Sigmoid colon (tissue), 4 donors: Measurements from ENCODE around the gene SLFN12L.

Experiments
- EP300 ChIP-seq, 4 donors: sonication (generic); formaldehyde crosslinking; IDR thresholded peaks; one replicate each; pipeline ENCODE4 v1.6.1; 2017; ENCODE audit warnings: antibody characterized with exemption in 4 of 4
- TF ChIP-seq, protein P1 (sequence below), 4 experiments: fragments of 450-650 bp in 3 of 4; fragments of 200-600 bp in 1 of 4; IDR thresholded peaks; one replicate each; pipeline ENCODE4 v1.5.1; 2016 to 2019; ENCODE audit warnings: antibody characterized with exemption in 4 of 4, mild to moderate bottlenecking in 3 of 4, moderate library complexity in 2 of 4

DNA sequence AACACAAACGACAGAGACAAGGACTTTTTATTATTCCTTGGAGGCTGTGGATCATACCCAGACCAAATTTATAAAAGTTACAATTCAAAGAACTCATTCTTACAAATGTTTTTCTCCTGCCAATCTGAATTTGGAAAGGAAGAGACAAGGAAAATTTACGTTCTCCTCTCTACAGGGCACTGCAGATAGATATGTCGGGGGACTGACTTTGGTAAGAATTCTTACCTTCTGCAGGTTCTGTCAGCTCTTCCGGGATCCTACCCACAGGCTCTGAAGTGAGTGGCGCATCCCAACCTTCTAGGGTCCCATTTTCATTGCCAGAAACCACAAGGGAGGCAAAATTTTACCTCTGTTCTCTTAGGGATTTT, 2.2 kb upstream of the SLFN12L start:
- TF ChIP-seq, protein P1, sequence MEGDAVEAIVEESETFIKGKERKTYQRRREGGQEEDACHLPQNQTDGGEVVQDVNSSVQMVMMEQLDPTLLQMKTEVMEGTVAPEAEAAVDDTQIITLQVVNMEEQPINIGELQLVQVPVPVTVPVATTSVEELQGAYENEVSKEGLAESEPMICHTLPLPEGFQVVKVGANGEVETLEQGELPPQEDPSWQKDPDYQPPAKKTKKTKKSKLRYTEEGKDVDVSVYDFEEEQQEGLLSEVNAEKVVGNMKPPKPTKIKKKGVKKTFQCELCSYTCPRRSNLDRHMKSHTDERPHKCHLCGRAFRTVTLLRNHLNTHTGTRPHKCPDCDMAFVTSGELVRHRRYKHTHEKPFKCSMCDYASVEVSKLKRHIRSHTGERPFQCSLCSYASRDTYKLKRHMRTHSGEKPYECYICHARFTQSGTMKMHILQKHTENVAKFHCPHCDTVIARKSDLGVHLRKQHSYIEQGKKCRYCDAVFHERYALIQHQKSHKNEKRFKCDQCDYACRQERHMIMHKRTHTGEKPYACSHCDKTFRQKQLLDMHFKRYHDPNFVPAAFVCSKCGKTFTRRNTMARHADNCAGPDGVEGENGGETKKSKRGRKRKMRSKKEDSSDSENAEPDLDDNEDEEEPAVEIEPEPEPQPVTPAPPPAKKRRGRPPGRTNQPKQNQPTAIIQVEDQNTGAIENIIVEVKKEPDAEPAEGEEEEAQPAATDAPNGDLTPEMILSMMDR (IDR thresholded peaks at IDR 0.05): no peak
- TF ChIP-seq EP300 (IDR thresholded peaks at IDR 0.05): no peak
